Measurements from ENCODE around the gene GFY. TPM values are rescaled to one million over a fixed set of nuclear protein-coding genes. Genes with fewer than 3 reads are reported as not detected.
A peak's percentile ranks its signal among the peaks of the same experiment; 100 is the strongest.

The GFY gene
- total and polyA plus RNA-seq, 2 donors (not counting 1 experiment from before 2014, with no cell fraction given): not detected

DNA sequence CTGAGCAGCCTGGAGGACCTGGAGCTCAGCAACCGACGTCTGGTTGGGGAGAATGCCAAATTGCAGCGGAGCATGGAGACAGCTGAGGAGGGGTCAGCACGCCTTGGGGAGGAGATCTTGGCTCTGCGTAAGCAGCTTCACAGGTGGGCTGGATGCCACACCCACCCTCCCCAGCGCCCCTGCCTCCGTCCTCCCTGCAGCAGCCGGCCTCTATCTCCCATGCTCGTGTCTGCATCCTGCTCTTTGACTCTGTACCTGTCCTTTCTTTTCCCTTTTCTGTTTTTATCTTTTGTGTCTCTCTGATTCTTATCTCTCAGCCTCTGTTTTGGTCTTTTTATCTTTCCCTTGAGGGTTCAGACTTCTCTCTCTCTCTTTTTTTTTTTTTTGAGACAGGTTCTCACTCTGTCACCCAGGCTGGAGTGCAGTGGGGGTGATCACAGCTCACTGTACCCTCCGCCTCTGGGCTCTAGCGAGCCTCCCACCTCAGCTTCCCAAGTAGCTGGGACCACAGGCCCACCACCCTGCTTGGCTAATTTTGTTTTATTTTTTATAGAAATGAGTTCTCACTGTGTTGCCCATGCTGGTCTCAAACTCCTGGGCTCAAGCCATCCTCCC lies 27.1 kb upstream of the GFY start:
- no peak overlapping the region for H2AFZ ChIP-seq (ENCODE audit: insufficient read depth, low read depth, low read length, poor library complexity, severe bottlenecking)
- H3K4me3 ChIP-seq (ENCODE audit: control extremely low read depth in 1 of 5, extremely low read depth in 1 of 5, insufficient read depth in 1 of 5, low read depth in 2 of 5, low read length in 4 of 5): no peak overlapping the region
- Mint-ChIP-seq H3K9me3 (ENCODE audit: insufficient read depth) (no peaks in the 10 kb centered on the region), H3K27ac (no peak overlapping the region), H3K27me3 (no peaks in the 10 kb centered on the region), H3K4me3 (no peak overlapping the region), H3K4me1 (peaks cover 4% of the 10 kb centered on the region)
- TF ChIP-seq, protein P1, sequence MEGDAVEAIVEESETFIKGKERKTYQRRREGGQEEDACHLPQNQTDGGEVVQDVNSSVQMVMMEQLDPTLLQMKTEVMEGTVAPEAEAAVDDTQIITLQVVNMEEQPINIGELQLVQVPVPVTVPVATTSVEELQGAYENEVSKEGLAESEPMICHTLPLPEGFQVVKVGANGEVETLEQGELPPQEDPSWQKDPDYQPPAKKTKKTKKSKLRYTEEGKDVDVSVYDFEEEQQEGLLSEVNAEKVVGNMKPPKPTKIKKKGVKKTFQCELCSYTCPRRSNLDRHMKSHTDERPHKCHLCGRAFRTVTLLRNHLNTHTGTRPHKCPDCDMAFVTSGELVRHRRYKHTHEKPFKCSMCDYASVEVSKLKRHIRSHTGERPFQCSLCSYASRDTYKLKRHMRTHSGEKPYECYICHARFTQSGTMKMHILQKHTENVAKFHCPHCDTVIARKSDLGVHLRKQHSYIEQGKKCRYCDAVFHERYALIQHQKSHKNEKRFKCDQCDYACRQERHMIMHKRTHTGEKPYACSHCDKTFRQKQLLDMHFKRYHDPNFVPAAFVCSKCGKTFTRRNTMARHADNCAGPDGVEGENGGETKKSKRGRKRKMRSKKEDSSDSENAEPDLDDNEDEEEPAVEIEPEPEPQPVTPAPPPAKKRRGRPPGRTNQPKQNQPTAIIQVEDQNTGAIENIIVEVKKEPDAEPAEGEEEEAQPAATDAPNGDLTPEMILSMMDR (IDR thresholded peaks at IDR 0.05): no peak
- no peak for TF ChIP-seq EZH2 (IDR thresholded peaks at IDR 0.05; ENCODE audit: borderline replicate concordance, insufficient read depth, low read depth, low read length, poor library complexity, severe bottlenecking)
- H3K27me3 ChIP-seq (replicated peaks in 1 of 4; ENCODE audit: control extremely low read depth in 1 of 4, control insufficient read depth in 3 of 4, insufficient read depth in 4 of 4, low read length in 3 of 4): no peaks in the 10 kb centered on the region
- H3K36me3 ChIP-seq (replicated peaks in 1 of 2; ENCODE audit: control extremely low read depth in 1 of 2, control insufficient read depth in 1 of 2, extremely low read depth in 1 of 2, insufficient read depth in 2 of 2, low read length in 1 of 2): no peaks in the 10 kb centered on the region
- H3K4me2 ChIP-seq (replicated peaks; ENCODE audit: low read depth, low read length, poor library complexity, severe bottlenecking): no peak overlapping the region
- intact Hi-C loops (cut with micrococcal nuclease): no loop called here
- ChIA-PET CTCF (interaction anchor here (1.0 to 1.3 kb wide), 2 partner anchors 22 to 97 kb away, joined by 3 read pairs; no protein-coding TSS in a partner anchor), POLR2A (no interaction called here)
- H3K9me3 ChIP-seq (ENCODE audit: control extremely low read depth in 1 of 3, control insufficient read depth in 2 of 3, insufficient read depth in 1 of 3, low read length in 2 of 3): no peaks in the 10 kb centered on the region
- H3K27ac ChIP-seq (ENCODE audit: low read length in 2 of 2): no peak overlapping the region
- H3K9ac ChIP-seq (ENCODE audit: low read length): no peak overlapping the region
- H3K79me2 ChIP-seq (ENCODE audit: control insufficient read depth, insufficient read depth, low read length): no peaks in the 10 kb centered on the region
- WGBS (ENCODE audit: insufficient coverage): 87% methylated on average over 6 of the region's 11 CpGs
- DNase-seq: no peak
- H3K4me1 ChIP-seq (ENCODE audit: control insufficient read depth in 2 of 2, insufficient read depth in 2 of 2, low read length in 2 of 2): peaks cover 0 to 11% of the 10 kb centered on the region in 2 donors
- ATAC-seq (ENCODE audit: low read depth): no peak
- no peaks in the 10 kb centered on the region for H4K20me1 ChIP-seq (ENCODE audit: control insufficient read depth, insufficient read depth, low read length, poor library complexity, severe bottlenecking)

DNA sequence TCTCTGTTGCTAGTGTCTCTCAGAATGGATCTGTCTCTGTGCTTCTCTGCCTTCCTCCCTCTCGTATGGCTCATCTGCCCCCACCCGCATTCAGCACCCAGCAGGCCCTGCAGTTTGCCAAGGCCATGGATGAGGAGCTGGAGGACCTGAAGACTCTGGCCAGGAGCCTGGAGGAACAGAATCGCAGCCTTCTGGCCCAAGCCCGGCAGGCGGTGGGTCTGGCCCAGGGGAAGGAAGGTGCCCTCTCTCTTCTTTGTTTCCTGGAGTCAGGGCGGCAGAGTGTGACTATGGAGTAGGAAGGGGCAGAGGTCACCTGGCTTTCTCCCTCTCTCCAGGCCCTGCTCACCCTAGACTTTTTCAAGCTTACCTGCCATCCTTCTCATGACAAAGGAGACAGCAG lies 26.3 kb upstream of the GFY start:
- DNase-seq (no peak), ATAC-seq (ENCODE audit: low read depth) (no peak)
- H3K36me3 ChIP-seq (replicated peaks in 1 of 2; ENCODE audit: control extremely low read depth in 1 of 2, control insufficient read depth in 1 of 2, extremely low read depth in 1 of 2, insufficient read depth in 2 of 2, low read length in 1 of 2): no peaks in the 10 kb centered on the region
- no peaks in the 10 kb centered on the region for H3K79me2 ChIP-seq (ENCODE audit: control insufficient read depth, insufficient read depth, low read length)
- H3K27ac Mint-ChIP-seq: peak overlapping the region; percentile 20
- no peak overlapping the region for H3K27ac ChIP-seq (ENCODE audit: low read length in 2 of 2)
- H3K27me3 ChIP-seq (replicated peaks in 1 of 4; ENCODE audit: control extremely low read depth in 1 of 4, control insufficient read depth in 3 of 4, insufficient read depth in 4 of 4, low read length in 3 of 4): no peaks in the 10 kb centered on the region
- ChIA-PET POLR2A (no interaction called here), CTCF (interaction anchor here (1.0 kb wide), 1 partner anchor 97 kb away, joined by 3 read pairs; no protein-coding TSS in a partner anchor)
- H3K27me3 Mint-ChIP-seq: no peaks in the 10 kb centered on the region
- no peaks in the 10 kb centered on the region for H3K9me3 ChIP-seq (ENCODE audit: control extremely low read depth in 1 of 3, control insufficient read depth in 2 of 3, insufficient read depth in 1 of 3, low read length in 2 of 3)
- intact Hi-C loops (cut with micrococcal nuclease): no loop called here
- TF ChIP-seq, protein P1 (IDR thresholded peaks at IDR 0.05): no peak
- TF ChIP-seq EZH2 (IDR thresholded peaks at IDR 0.05; ENCODE audit: borderline replicate concordance, insufficient read depth, low read depth, low read length, poor library complexity, severe bottlenecking): no peak
- H4K20me1 ChIP-seq (ENCODE audit: control insufficient read depth, insufficient read depth, low read length, poor library complexity, severe bottlenecking): no peaks in the 10 kb centered on the region
- H3K4me1 Mint-ChIP-seq: peaks cover 12% of the 10 kb centered on the region
- no peak overlapping the region for H3K4me3 ChIP-seq (ENCODE audit: control extremely low read depth in 1 of 5, extremely low read depth in 1 of 5, insufficient read depth in 1 of 5, low read depth in 2 of 5, low read length in 4 of 5)
- no peak overlapping the region for H2AFZ ChIP-seq (ENCODE audit: insufficient read depth, low read depth, low read length, poor library complexity, severe bottlenecking)
- H3K9me3 Mint-ChIP-seq (ENCODE audit: insufficient read depth): no peaks in the 10 kb centered on the region
- WGBS (ENCODE audit: insufficient coverage): 100% methylated on average over 4 of the region's 6 CpGs
- H3K9ac ChIP-seq (ENCODE audit: low read length): no peak overlapping the region
- no peak overlapping the region for H3K4me3 Mint-ChIP-seq
- H3K4me2 ChIP-seq (replicated peaks; ENCODE audit: low read depth, low read length, poor library complexity, severe bottlenecking): no peak overlapping the region
- peaks cover 6 to 20% of the 10 kb centered on the region in 2 donors for H3K4me1 ChIP-seq (ENCODE audit: control insufficient read depth in 2 of 2, insufficient read depth in 2 of 2, low read length in 2 of 2)

Measured in B cell (primary cell).